GM12801 (cell line): Measurements from ENCODE around the gene GPATCH8.

Experiments
- CTCF ChIP-seq: IDR thresholded peaks from one replicate; pipeline ENCODE4 v1.5.1; 2011; ENCODE audit warnings: control low read depth; ENCODE audit not compliant: insufficient read length; ENCODE audit errors: extremely low read depth

GPATCH8 gene

GRCh38 chr17:44489581-44489980, 13.6 kb downstream of the GPATCH8 start:
- TF ChIP-seq CTCF = no peak

DNA sequence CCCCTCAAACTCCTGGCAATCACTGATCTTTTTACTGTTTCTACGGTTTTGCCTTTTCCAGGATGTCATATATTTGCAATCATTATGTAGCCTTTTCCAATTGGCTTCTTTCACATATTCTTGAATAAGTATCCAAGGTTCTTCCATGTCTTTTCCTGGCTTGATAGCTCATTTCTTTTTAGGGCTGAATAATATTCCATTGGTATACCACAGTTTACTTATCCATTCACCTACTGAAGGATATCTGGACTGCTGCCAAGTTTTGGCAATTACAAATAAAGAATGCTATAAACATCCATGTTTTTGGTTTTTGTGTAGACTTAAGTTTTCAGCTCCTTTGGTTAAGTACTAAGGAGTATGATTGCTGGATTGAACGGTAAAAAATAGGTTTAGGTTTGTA, 16.0 kb downstream of the GPATCH8 start:
- TF ChIP-seq CTCF = no peak

- TF ChIP-seq CTCF = no peak
Observed at GRCh38 chr17:44473367-44473766, 29.8 kb downstream of the GPATCH8 start.

GRCh38 chr17:44469676-44470075, 33.5 kb downstream of the GPATCH8 start:
- TF ChIP-seq CTCF = no peak

GRCh38 chr17:44467108-44467507, 36.1 kb downstream of the GPATCH8 start:
- TF ChIP-seq CTCF = no peak

GRCh38 chr17:44466339-44466738, 36.9 kb downstream of the GPATCH8 start:
- TF ChIP-seq CTCF = no peak

- no peak for TF ChIP-seq CTCF
Observed at GRCh38 chr17:44465897-44466296, 37.3 kb downstream of the GPATCH8 start.

- TF ChIP-seq CTCF = no peak
Observed at GRCh38 chr17:44465276-44465675, 37.9 kb downstream of the GPATCH8 start.
